Endothelial cell (in vitro differentiated cells): ENCODE measurements around the gene ADAM22. TPM values are rescaled to one million over a fixed set of nuclear protein-coding genes. Genes with fewer than 3 reads are reported as not detected.

Experiments
- DNase-seq: peaks from one replicate; pipeline ENCODE4 v3.0.0; 2021; ENCODE audit warnings: low spot score
- H3K27ac Mint-ChIP-seq: one replicate; pipeline ENCODE4 v1.8.0; 2021; ENCODE audit warnings: mixed read lengths, inconsistent platforms; ENCODE audit not compliant: unreplicated experiment
- H3K27me3 Mint-ChIP-seq: one replicate; pipeline ENCODE4 v1.8.0; 2021; ENCODE audit warnings: mild to moderate bottlenecking, moderate library complexity, mixed read lengths, inconsistent platforms; ENCODE audit not compliant: unreplicated experiment
- H3K36me3 Mint-ChIP-seq: one replicate; pipeline ENCODE4 v1.8.0; 2021; ENCODE audit warnings: mild to moderate bottlenecking, low read depth, mixed read lengths, inconsistent platforms; ENCODE audit not compliant: unreplicated experiment
- H3K4me1 Mint-ChIP-seq: one replicate; pipeline ENCODE4 v1.8.0; 2021; ENCODE audit warnings: mild to moderate bottlenecking, mixed read lengths, inconsistent platforms; ENCODE audit not compliant: unreplicated experiment
- H3K4me3 Mint-ChIP-seq: one replicate; pipeline ENCODE4 v1.8.0; 2021; ENCODE audit warnings: mild to moderate bottlenecking, mixed read lengths, inconsistent platforms; ENCODE audit not compliant: unreplicated experiment
- H3K9me3 Mint-ChIP-seq: one replicate; pipeline ENCODE4 v1.8.0; 2021; ENCODE audit warnings: mixed read lengths, inconsistent platforms; ENCODE audit not compliant: unreplicated experiment
- total RNA-seq: library from RNA; stranded (reverse); fragmentation: NEBNext Ultra II Directional; extraction: Animal tissue kit (Norgen Biotek cat#: 25700); gene quantifications from one replicate; pipeline ENCODE4 v1.2.1, GENCODE V29; 2021; ENCODE audit not compliant: unreplicated experiment
- TF ChIP-seq, protein P1 (sequence below): fragments of 200-600 bp; sonication (generic); IDR thresholded peaks from one replicate; pipeline ENCODE4 v1.5.0; 2021; ENCODE audit warnings: antibody characterized with exemption; ENCODE audit not compliant: unreplicated experiment

The ADAM22 gene
- total RNA-seq, 1 donor from 2014 or later, result 14.6 TPM

DNA sequence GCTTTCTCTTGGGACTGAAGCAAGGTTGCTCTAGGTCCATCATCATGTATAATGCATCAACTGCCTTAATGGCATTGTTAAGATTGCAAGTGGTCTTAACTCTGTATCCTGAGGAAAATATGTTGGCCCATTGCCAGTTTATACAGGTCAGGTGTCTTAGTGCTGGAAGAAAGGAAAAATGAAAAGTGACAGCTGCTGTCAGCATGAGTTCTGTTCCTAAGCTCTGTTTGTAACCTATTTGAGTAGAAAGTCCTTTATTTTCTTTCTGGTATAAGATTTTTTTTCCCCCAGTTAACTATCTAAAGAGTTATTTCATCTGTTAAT, 158.6 kb downstream of the ADAM22 start:
- no peak for DNase-seq
- Mint-ChIP-seq H3K27me3 (peaks cover 2% of the 10 kb centered on the region), H3K27ac (no peak overlapping the region), H3K4me1 (peaks cover 17% of the 10 kb centered on the region), H3K9me3 (no peaks in the 10 kb centered on the region), H3K36me3 (no peaks in the 10 kb centered on the region), H3K4me3 (no peak overlapping the region)
- TF ChIP-seq, protein P1, sequence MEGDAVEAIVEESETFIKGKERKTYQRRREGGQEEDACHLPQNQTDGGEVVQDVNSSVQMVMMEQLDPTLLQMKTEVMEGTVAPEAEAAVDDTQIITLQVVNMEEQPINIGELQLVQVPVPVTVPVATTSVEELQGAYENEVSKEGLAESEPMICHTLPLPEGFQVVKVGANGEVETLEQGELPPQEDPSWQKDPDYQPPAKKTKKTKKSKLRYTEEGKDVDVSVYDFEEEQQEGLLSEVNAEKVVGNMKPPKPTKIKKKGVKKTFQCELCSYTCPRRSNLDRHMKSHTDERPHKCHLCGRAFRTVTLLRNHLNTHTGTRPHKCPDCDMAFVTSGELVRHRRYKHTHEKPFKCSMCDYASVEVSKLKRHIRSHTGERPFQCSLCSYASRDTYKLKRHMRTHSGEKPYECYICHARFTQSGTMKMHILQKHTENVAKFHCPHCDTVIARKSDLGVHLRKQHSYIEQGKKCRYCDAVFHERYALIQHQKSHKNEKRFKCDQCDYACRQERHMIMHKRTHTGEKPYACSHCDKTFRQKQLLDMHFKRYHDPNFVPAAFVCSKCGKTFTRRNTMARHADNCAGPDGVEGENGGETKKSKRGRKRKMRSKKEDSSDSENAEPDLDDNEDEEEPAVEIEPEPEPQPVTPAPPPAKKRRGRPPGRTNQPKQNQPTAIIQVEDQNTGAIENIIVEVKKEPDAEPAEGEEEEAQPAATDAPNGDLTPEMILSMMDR, result no peak

DNA sequence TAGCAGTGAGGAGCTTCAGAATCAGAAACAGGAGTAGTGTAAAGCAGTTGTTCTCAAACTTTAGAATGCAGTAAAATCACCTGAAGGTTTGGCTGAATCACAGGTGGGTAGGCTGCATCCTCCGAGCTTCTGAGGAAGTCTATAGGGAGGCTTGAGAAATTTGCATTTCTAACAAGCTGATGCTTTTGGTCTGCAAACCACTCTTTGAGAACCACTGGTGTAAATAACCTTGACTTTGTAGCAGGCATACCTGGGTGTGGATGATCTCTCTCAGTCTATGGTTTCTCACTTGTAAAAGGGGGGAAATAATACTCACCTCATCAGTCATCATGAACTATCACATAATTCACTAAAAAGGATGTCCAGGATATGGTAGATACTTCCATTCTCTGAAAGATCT, 167.7 kb downstream of the ADAM22 start:
- TF ChIP-seq, protein P1, result no peak
- Mint-ChIP-seq H3K4me3 (no peak overlapping the region), H3K4me1 (peaks cover 11% of the 10 kb centered on the region), H3K36me3 (no peaks in the 10 kb centered on the region), H3K27me3 (no peaks in the 10 kb centered on the region), H3K27ac (no peak overlapping the region), H3K9me3 (no peaks in the 10 kb centered on the region)
- DNase-seq, result no peak

DNA sequence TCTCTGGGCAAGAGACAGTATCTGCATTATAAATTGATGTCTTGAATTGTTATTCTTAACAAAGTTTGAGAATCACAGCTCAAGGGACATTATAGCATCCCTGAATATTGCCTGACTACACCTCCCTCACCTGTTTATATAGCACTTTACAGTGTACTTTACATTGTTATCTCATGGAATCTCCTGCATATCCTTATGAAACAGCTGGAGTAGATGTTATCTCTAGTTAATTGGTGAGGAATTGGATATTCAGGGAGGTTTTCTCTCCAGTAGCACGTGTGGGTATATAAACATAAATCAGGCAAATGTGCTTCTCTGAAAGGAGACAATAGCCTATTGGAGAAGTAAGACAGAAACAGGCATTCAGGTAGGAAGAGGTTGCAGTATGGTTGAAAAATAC, 168.6 kb downstream of the ADAM22 start:
- H3K4me1 Mint-ChIP-seq, result peaks cover 11% of the 10 kb centered on the region
- H3K9me3 Mint-ChIP-seq, result no peaks in the 10 kb centered on the region
- no peak for DNase-seq
- H3K4me3 Mint-ChIP-seq, result no peak overlapping the region
- no peaks in the 10 kb centered on the region for H3K27me3 Mint-ChIP-seq
- no peaks in the 10 kb centered on the region for H3K36me3 Mint-ChIP-seq
- H3K27ac Mint-ChIP-seq, result no peak overlapping the region
- TF ChIP-seq, protein P1, result no peak

DNA sequence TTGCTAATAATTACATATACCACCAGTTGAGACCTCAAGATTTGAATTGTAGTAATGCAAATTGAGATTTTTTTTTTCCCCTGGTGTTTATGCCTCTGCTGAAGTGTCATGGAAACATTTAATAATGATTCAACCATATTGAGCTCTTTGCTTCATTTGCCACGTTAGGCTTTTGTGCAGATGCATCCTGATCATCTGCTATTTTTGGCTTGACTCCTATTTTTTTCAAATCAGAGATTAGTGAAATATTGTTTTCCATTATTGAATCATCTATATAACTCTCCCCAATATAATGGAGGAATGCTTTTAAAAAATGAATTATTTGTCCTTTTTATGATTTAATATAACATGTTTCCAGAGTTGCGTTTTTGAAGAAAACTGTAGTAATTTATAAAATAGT, 170.7 kb downstream of the ADAM22 start:
- Mint-ChIP-seq H3K27me3 (no peaks in the 10 kb centered on the region), H3K9me3 (no peaks in the 10 kb centered on the region), H3K36me3 (no peaks in the 10 kb centered on the region), H3K4me1 (peaks cover 14% of the 10 kb centered on the region), H3K27ac (no peak overlapping the region), H3K4me3 (no peak overlapping the region)
- TF ChIP-seq, protein P1, result no peak
- no peak for DNase-seq

DNA sequence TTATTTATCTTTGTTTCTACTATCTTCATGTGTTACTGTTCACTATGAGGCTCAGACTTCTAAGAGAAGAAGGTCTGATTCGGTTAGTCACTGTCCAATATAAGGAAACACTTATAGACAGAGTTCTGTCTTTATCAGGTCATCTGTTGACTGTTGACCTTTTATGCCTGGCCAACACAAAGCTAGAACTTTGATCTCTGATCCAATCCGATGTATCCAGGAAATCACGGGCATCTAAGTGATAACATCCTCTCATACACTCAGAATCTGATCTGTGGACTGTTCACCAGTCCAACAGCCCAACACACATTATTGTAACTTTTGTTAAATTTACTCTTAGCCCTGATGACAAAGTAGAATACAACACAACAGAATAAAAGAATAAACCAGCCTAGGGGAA, 171.2 kb downstream of the ADAM22 start:
- no peaks in the 10 kb centered on the region for H3K27me3 Mint-ChIP-seq

More for the DNA sequence above, 171.2 kb downstream of the ADAM22 start:
- Mint-ChIP-seq H3K27ac (no peak overlapping the region), H3K4me3 (no peak overlapping the region), H3K4me1 (peaks cover 14% of the 10 kb centered on the region), H3K36me3 (no peaks in the 10 kb centered on the region), H3K9me3 (no peaks in the 10 kb centered on the region)
- TF ChIP-seq, protein P1, result no peak
- DNase-seq, result no peak
